Measurements from ENCODE around the gene RHBDL1. TPM values are rescaled to one million over a fixed set of nuclear protein-coding genes. Genes with fewer than 3 reads are reported as not detected.

The RHBDL1 gene
- total RNA-seq, 1 experiment from 2014 or later, result 1.7 TPM

DNA sequence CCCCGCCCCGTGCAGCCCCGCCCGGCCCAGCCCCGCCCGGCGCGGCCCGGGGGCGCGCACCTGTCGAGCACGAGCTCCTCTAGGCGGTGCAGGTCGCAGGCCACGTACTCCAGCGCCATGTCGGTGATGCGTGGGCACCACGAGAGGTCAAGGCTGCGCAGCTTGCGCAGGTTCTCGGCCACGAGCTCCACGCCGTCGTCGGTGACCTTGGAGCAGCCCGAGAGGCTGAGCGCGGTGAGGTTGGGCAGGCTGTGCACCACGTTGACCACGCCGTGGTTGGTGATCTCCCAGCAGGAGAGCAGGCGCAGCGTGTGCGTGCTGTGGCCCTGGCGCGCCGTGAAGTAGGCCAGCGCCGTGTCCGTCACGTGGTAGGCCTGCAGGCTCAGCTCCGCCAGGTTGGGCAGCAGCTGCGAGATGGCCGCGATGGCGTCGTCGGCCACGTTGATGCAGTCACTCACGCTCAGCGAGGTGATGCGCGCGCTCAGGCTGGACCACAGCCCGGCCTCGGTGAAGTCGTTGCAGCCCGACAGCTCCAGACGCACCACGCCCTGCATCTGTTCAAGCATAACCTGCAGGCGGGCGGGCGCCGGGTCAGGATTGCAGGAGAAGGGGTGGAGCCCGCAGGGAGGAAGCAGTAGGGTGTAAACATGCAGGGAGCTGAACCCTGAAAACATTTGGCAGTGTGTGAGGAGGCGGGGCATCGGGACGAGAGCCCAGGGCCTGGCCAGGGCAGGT, 20.1 kb downstream of the RHBDL1 start:
- peak overlapping the region; percentile 26 for H3K9ac ChIP-seq (ENCODE audit: low read length)
- DNase-seq (peak; percentile 62), ATAC-seq (peak; percentile 62)
- H3K9me3 ChIP-seq (ENCODE audit: low read length), result no peaks in the 10 kb centered on the region
- peak overlapping the region; percentile 80 for H2AFZ ChIP-seq (ENCODE audit: low read length)
- H3K4me1 ChIP-seq (ENCODE audit: insufficient read depth, low read length), result peaks cover 14% of the 10 kb centered on the region; the same call in 1 of the 2 replicates
- H3K4me3 ChIP-seq (ENCODE audit: low read length), result peak overlapping the region; percentile 63
- peaks cover 4% of the 10 kb centered on the region for H3F3A ChIP-seq (ENCODE audit: low read length, unreplicated experiment)
- peak overlapping the region; percentile 88 for H3K4me2 ChIP-seq (ENCODE audit: low read length)
- H3K79me2 ChIP-seq (ENCODE audit: low read length), result no peaks in the 10 kb centered on the region
- H3K36me3 ChIP-seq (ENCODE audit: low read depth, low read length), result no peaks in the 10 kb centered on the region
- H3K27me3 ChIP-seq (ENCODE audit: low read length), result no peaks in the 10 kb centered on the region
- no peak overlapping the region for H3K27ac ChIP-seq (ENCODE audit: low read length)
- no peaks in the 10 kb centered on the region for H3K9me2 ChIP-seq (replicated peaks; ENCODE audit: low read length)
- 0 out of 2 replicates have a peak, but pooled peaks have one; percentile 46 for TF ChIP-seq EZH2phosphoT487 (IDR thresholded peaks at IDR 0.05; ENCODE audit: borderline replicate concordance, low read length)
- TF ChIP-seq, protein P1, sequence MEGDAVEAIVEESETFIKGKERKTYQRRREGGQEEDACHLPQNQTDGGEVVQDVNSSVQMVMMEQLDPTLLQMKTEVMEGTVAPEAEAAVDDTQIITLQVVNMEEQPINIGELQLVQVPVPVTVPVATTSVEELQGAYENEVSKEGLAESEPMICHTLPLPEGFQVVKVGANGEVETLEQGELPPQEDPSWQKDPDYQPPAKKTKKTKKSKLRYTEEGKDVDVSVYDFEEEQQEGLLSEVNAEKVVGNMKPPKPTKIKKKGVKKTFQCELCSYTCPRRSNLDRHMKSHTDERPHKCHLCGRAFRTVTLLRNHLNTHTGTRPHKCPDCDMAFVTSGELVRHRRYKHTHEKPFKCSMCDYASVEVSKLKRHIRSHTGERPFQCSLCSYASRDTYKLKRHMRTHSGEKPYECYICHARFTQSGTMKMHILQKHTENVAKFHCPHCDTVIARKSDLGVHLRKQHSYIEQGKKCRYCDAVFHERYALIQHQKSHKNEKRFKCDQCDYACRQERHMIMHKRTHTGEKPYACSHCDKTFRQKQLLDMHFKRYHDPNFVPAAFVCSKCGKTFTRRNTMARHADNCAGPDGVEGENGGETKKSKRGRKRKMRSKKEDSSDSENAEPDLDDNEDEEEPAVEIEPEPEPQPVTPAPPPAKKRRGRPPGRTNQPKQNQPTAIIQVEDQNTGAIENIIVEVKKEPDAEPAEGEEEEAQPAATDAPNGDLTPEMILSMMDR (conservative IDR thresholded peaks at IDR 0.05; ENCODE audit: low read depth, low read length), result no peak
- POLR2A ChIA-PET (ENCODE audit: unreplicated experiment), result interaction anchor here (0.6 to 1.1 kb wide), 4 partner anchors 32 to 112 kb away, joined by 3 to 9 read pairs (median 4); partner anchors contain the start of genes CHTF18, METTL26 and RPUSD1
- H4K20me1 ChIP-seq (ENCODE audit: low read length), result no peaks in the 10 kb centered on the region
- intact Hi-C loops (cut with micrococcal nuclease), result no loop called here
- CTCF ChIA-PET, result no interaction called here
- no TSS peak for BruUV-seq (replicated peaks)

DNA sequence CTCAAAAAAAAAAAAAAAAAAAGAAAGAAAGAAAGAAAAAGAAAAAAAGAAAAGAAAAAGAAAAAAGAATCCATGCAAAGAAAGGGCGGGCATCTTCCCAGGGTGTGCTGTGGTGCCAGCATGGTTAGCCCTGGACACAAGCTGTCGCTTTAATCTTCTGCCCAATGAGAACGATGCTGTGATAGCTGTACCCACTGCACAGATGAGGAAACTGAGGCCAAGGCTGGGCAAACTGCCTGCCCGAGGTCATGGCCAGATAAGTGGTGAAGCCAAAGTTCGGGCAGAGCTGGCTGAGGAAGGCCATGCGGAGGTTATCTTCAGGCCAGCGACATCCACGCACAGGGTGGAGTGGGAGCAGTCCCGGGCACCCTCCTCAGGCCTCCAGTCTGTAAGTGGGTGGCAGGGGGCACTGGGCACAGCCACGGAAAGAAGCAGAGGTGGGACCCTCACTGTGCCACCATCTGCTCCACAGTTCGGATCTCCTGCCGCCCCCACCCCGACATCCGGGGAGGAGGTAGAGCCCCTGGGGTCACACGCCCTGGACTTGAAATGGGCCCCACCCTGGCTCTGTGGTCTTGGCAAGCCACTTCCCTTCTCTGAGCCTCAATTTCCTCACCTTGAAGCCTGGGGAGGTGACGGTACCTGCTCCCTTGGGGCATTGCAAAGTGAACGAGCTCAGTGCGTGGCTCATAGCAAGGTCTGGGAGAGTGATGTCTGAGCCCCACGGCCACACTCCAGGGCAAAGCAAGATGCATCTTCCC, 23.6 kb downstream of the RHBDL1 start:
- Histone ChIP-seq H3K27ac (ENCODE audit: low read length) (no peak overlapping the region), H3F3A (ENCODE audit: low read length, unreplicated experiment) (no peaks in the 10 kb centered on the region), H3K4me3 (ENCODE audit: low read length) (no peak overlapping the region), H3K4me1 (ENCODE audit: insufficient read depth, low read length) (peaks cover 14% of the 10 kb centered on the region; the same call in 1 of the 2 replicates), H2AFZ (ENCODE audit: low read length) (no peak overlapping the region), H3K9ac (ENCODE audit: low read length) (no peak overlapping the region), H3K9me2 (replicated peaks; ENCODE audit: low read length) (no peaks in the 10 kb centered on the region), H3K36me3 (ENCODE audit: low read depth, low read length) (no peaks in the 10 kb centered on the region), H3K79me2 (ENCODE audit: low read length) (no peaks in the 10 kb centered on the region), H3K27me3 (ENCODE audit: low read length) (0 out of 2 replicates have a peak, but pooled peaks cover 6% of the 10 kb centered on the region), H3K4me2 (ENCODE audit: low read length) (no peak overlapping the region), H4K20me1 (ENCODE audit: low read length) (no peaks in the 10 kb centered on the region), H3K9me3 (ENCODE audit: low read length) (no peaks in the 10 kb centered on the region)
- no peak for DNase-seq
- ATAC-seq, result no peak
- intact Hi-C loops (cut with micrococcal nuclease), result no loop called here
- BruUV-seq (replicated peaks), result no TSS peak
- CTCF ChIA-PET, result no interaction called here
- POLR2A ChIA-PET (ENCODE audit: unreplicated experiment), result no interaction called here
- TF ChIP-seq, protein P1 (conservative IDR thresholded peaks at IDR 0.05; ENCODE audit: low read depth, low read length), result no peak
- TF ChIP-seq EZH2 (IDR thresholded peaks at IDR 0.05; ENCODE audit: low read length, unreplicated experiment), result no peak
- no peak for TF ChIP-seq EZH2phosphoT487 (IDR thresholded peaks at IDR 0.05; ENCODE audit: borderline replicate concordance, low read length)

Data from PC-3 (cell line).